Glutamatergic neuron (in vitro differentiated cells): Measurements from ENCODE around the gene SYNM. TPM values are rescaled to one million over a fixed set of nuclear protein-coding genes. Genes with fewer than 3 reads are reported as not detected.

Experiments
- DNase-seq: peaks from one replicate; pipeline ENCODE4 v3.0.0; 2022
- H3K27ac Mint-ChIP-seq: one replicate; pipeline ENCODE4 v1.8.0; 2020; ENCODE audit warnings: mild to moderate bottlenecking, mixed read lengths, inconsistent platforms; ENCODE audit not compliant: unreplicated experiment
- H3K27me3 Mint-ChIP-seq: one replicate; pipeline ENCODE4 v1.8.0; 2020; ENCODE audit warnings: mild to moderate bottlenecking, moderate library complexity, mixed read lengths, inconsistent platforms; ENCODE audit not compliant: unreplicated experiment
- H3K36me3 Mint-ChIP-seq: one replicate; pipeline ENCODE4 v1.8.0; 2020; ENCODE audit warnings: mild to moderate bottlenecking, mixed read lengths, inconsistent platforms; ENCODE audit not compliant: unreplicated experiment
- H3K4me1 Mint-ChIP-seq: one replicate; pipeline ENCODE4 v1.8.0; 2020; ENCODE audit warnings: mild to moderate bottlenecking, low read depth, mixed read lengths, inconsistent platforms; ENCODE audit not compliant: unreplicated experiment
- H3K4me3 Mint-ChIP-seq: one replicate; pipeline ENCODE4 v1.8.0; 2020; ENCODE audit warnings: mild to moderate bottlenecking, mixed read lengths, inconsistent platforms; ENCODE audit not compliant: unreplicated experiment
- H3K9me3 Mint-ChIP-seq: one replicate; pipeline ENCODE4 v1.8.0; 2020; ENCODE audit warnings: mild to moderate bottlenecking, moderate library complexity, mixed read lengths, inconsistent platforms; ENCODE audit not compliant: unreplicated experiment
- CTCF ChIP-seq: fragments of 200-600 bp; sonication (generic); IDR thresholded peaks from one replicate; pipeline ENCODE4 v1.5.0; 2021; ENCODE audit not compliant: partially characterized antibody, unreplicated experiment
- total RNA-seq: library from RNA; stranded (reverse); fragmentation: NEBNext Ultra II Directional; extraction: Animal tissue kit (Norgen Biotek cat#: 25700); gene quantifications from one replicate; pipeline ENCODE4 v1.2.1, GENCODE V29; 2021; ENCODE audit not compliant: unreplicated experiment

SYNM gene
- total RNA-seq, 1 donor from 2014 or later, result 4.8 TPM

GRCh38 chr15:99167201-99167600 is 62.3 kb downstream of the SYNM start:
- Mint-ChIP-seq H3K9me3 (peaks cover 3% of the 10 kb centered on the region), H3K27ac (no peak overlapping the region), H3K36me3 (no peaks in the 10 kb centered on the region), H3K4me3 (no peak overlapping the region), H3K4me1 (peaks cover 18% of the 10 kb centered on the region), H3K27me3 (peaks cover 1% of the 10 kb centered on the region)
- no peak for TF ChIP-seq CTCF
- DNase-seq, result no peak

- H3K27ac Mint-ChIP-seq, result no peak overlapping the region
- TF ChIP-seq CTCF, result no peak
- no peak overlapping the region for H3K4me3 Mint-ChIP-seq
- peaks cover 1% of the 10 kb centered on the region for H3K27me3 Mint-ChIP-seq
- peaks cover 3% of the 10 kb centered on the region for H3K9me3 Mint-ChIP-seq
- no peaks in the 10 kb centered on the region for H3K36me3 Mint-ChIP-seq
- H3K4me1 Mint-ChIP-seq, result peaks cover 18% of the 10 kb centered on the region
- no peak for DNase-seq
Observed at GRCh38 chr15:99167640-99168039, 62.8 kb downstream of the SYNM start.

GRCh38 chr15:99168601-99169580 is 64.0 kb downstream of the SYNM start:
- H3K4me3 Mint-ChIP-seq, result no peak overlapping the region
- no peak for TF ChIP-seq CTCF
- no peaks in the 10 kb centered on the region for H3K36me3 Mint-ChIP-seq
- H3K27ac Mint-ChIP-seq, result no peak overlapping the region
- peaks cover 1% of the 10 kb centered on the region for H3K27me3 Mint-ChIP-seq
- peaks cover 18% of the 10 kb centered on the region for H3K4me1 Mint-ChIP-seq
- DNase-seq, result no peak
- H3K9me3 Mint-ChIP-seq, result peaks cover 3% of the 10 kb centered on the region

GRCh38 chr15:99169769-99170311 is 65.0 kb downstream of the SYNM start:
- Mint-ChIP-seq H3K27me3 (peaks cover 1% of the 10 kb centered on the region), H3K36me3 (no peaks in the 10 kb centered on the region), H3K9me3 (peaks cover 3% of the 10 kb centered on the region), H3K4me3 (no peak overlapping the region), H3K4me1 (peaks cover 24% of the 10 kb centered on the region), H3K27ac (no peak overlapping the region)
- no peak for DNase-seq
- no peak for TF ChIP-seq CTCF
